CD14-positive monocyte (primary cell): ENCODE data around the gene CSMD2. TPM values are rescaled to one million over a fixed set of nuclear protein-coding genes. Genes with fewer than 3 reads are reported as not detected.

ENCODE experiments used
- DNase-seq, 3 donors: peaks; one replicate each; pipeline ENCODE4 v3.0.0-alpha.2; 2011 to 2022
- H2AFZ ChIP-seq: 2 replicates; pipeline ENCODE4 v1.6.0; 2012; ENCODE audit warnings: mild to moderate bottlenecking, low read depth, low read length, inconsistent platforms; ENCODE audit not compliant: insufficient read depth, poor library complexity, severe bottlenecking
- H3K27ac ChIP-seq, 2 donors: 1 replicate in 1 of 2; 2 replicates in 1 of 2; pipeline ENCODE4 v1.5.1; 2012 to 2013; ENCODE audit warnings: low read length in 2 of 2, control low read depth in 1 of 2, inconsistent platforms in 1 of 2, low read depth in 1 of 2, mild to moderate bottlenecking in 1 of 2
- H3K27me3 ChIP-seq, 2 donors: one replicate each; pipeline versions ENCODE4 v1.6.0 to v1.6.1; 2011 to 2013; ENCODE audit warnings: low read length in 2 of 2; ENCODE audit not compliant: control insufficient read depth in 2 of 2, insufficient read depth in 2 of 2
- H3K36me3 ChIP-seq, 2 donors: replicated peaks in 1 of 2; 1 replicate in 1 of 2; 2 replicates in 1 of 2; pipeline versions ENCODE4 v1.5.1 to v1.6.1; 2012 to 2013; ENCODE audit warnings: low read length in 2 of 2, control low read depth in 1 of 2, inconsistent platforms in 1 of 2, mild to moderate bottlenecking in 1 of 2; ENCODE audit not compliant: insufficient read depth in 2 of 2, control insufficient read depth in 1 of 2
- H3K4me1 ChIP-seq, 2 donors: 1 replicate in 1 of 2; 2 replicates in 1 of 2; pipeline versions ENCODE4 v1.5.1 to v1.6.1; 2012 to 2013; ENCODE audit warnings: low read length in 2 of 2, control low read depth in 1 of 2, inconsistent platforms in 1 of 2, mild to moderate bottlenecking in 1 of 2, moderate library complexity in 1 of 2; ENCODE audit not compliant: insufficient read depth in 2 of 2, control insufficient read depth in 1 of 2
- H3K4me2 ChIP-seq: replicated peaks from 2 replicates; pipeline ENCODE3; 2012; ENCODE audit warnings: low read length, moderate library complexity, mild to moderate bottlenecking; ENCODE audit not compliant: poor library complexity, severe bottlenecking; ENCODE audit errors: extremely low read depth
- H3K4me3 ChIP-seq, 3 experiments: fragments of 200-600 bp in 1 of 3; sonication (generic) in 1 of 3; replicated peaks in 1 of 3; 1 replicate in 2 of 3; 2 replicates in 1 of 3; pipeline ENCODE4 v1.5.1; 2011 to 2013; ENCODE audit warnings: low read length in 3 of 3, mild to moderate bottlenecking in 3 of 3, control low read depth in 2 of 3, low read depth in 2 of 3, inconsistent platforms in 1 of 3, moderate library complexity in 1 of 3
- H3K79me2 ChIP-seq: 2 replicates; pipeline ENCODE4 v1.6.0; 2012; ENCODE audit warnings: mild to moderate bottlenecking, control low read depth, inconsistent platforms, low read length, moderate library complexity; ENCODE audit not compliant: insufficient read depth
- H3K9ac ChIP-seq: 2 replicates; pipeline ENCODE4 v1.6.0; 2017; ENCODE audit warnings: low read length, mild to moderate bottlenecking; ENCODE audit not compliant: insufficient read depth, poor library complexity, severe bottlenecking
- H3K9me3 ChIP-seq, 2 donors: replicated peaks in 1 of 2; 1 replicate in 1 of 2; 2 replicates in 1 of 2; pipeline versions ENCODE4 v1.5.1 to v1.6.1; 2012 to 2013; ENCODE audit warnings: low read length in 2 of 2, control low read depth in 1 of 2; ENCODE audit not compliant: control insufficient read depth in 1 of 2, insufficient read depth in 1 of 2
- H4K20me1 ChIP-seq: 2 replicates; pipeline ENCODE4 v1.6.0; 2012; ENCODE audit warnings: mild to moderate bottlenecking, low read length, control low read depth, moderate library complexity; ENCODE audit not compliant: insufficient read depth
- H3K27ac Mint-ChIP-seq, 7 donors: one replicate each; pipeline ENCODE4 v1.8.0; 2020; ENCODE audit warnings: mild to moderate bottlenecking in 7 of 7, mixed read lengths in 7 of 7, moderate library complexity in 6 of 7, inconsistent platforms in 2 of 7
- H3K27me3 Mint-ChIP-seq, 3 donors: one replicate each; pipeline ENCODE4 v1.8.0; 2021 to 2022; ENCODE audit warnings: low read depth in 3 of 3, mild to moderate bottlenecking in 3 of 3, mixed read lengths in 3 of 3, moderate library complexity in 3 of 3, inconsistent platforms in 1 of 3
- H3K36me3 Mint-ChIP-seq, 2 donors: one replicate each; pipeline ENCODE4 v1.8.0; 2020; ENCODE audit warnings: mixed read lengths in 2 of 2, inconsistent platforms in 1 of 2, mild to moderate bottlenecking in 1 of 2
- H3K4me1 Mint-ChIP-seq: one replicate; pipeline ENCODE4 v1.8.0; 2020; ENCODE audit warnings: mild to moderate bottlenecking, mixed read lengths
- H3K4me3 Mint-ChIP-seq, 2 donors: one replicate each; pipeline ENCODE4 v1.8.0; 2020; ENCODE audit warnings: mild to moderate bottlenecking in 2 of 2, mixed read lengths in 2 of 2, moderate library complexity in 1 of 2
- H3K9me3 Mint-ChIP-seq, 7 donors: one replicate each; pipeline ENCODE4 v1.8.0; 2020 to 2022; ENCODE audit warnings: mixed read lengths in 7 of 7, mild to moderate bottlenecking in 6 of 7, moderate library complexity in 6 of 7, inconsistent platforms in 2 of 7
- CTCF ChIP-seq: fragments of 200-600 bp; IDR thresholded peaks from one replicate; pipeline ENCODE4 v1.8.0; 2022; ENCODE audit warnings: antibody characterized with exemption, mild to moderate bottlenecking
- WGBS: methylation state at CpG from one replicate; pipeline ENCODE4 v1.1.5; 2013; ENCODE audit warnings: missing lambda C conversion rate; ENCODE audit not compliant: insufficient coverage; 5-methylcytosine and 5-hydroxymethylcytosine counted together
- intact Hi-C, 2 donors: fragments of 100-400 bp; cut with micrococcal nuclease; formaldehyde crosslinking; loops; one replicate each; pipeline versions ENCODE4 v1.15.0 to v1.15.1; 2023
- polyA plus RNA-seq, 3 donors: library from polyadenylated mRNA; depleted of rRNA in 1 of 3; unstranded in 2 of 3; stranded (reverse) in 1 of 3; fragments of 300-500 nt in 2 of 3; fragments of >200 nt in 1 of 3; fragmentation: Illumina TruSeq in 2 of 3; gene quantifications; 1 replicate in 2 of 3; 2 replicates in 1 of 3; pipeline ENCODE4 v1.2.3, GENCODE V29; 2012 to 2021

Gene CSMD2
- polyA plus RNA-seq, 3 donors, result 0.04 TPM; not detected in 2

GRCh38 chr1:34005309-34005708 is 159.7 kb downstream of the CSMD2 start:
- intact Hi-C loops, result no loop called here
- H3K4me3 ChIP-seq, result no peak overlapping the region
- no peaks in the 10 kb centered on the region for H3K4me1 ChIP-seq
- H3K79me2 ChIP-seq, result no peaks in the 10 kb centered on the region
- WGBS, result 67% methylated on average over 1 of the region's 2 CpGs
- H3K4me3 Mint-ChIP-seq, result no peak overlapping the region
- no peaks in the 10 kb centered on the region for H3K27me3 ChIP-seq
- no peak for DNase-seq
- H4K20me1 ChIP-seq, result no peaks in the 10 kb centered on the region
- H3K9ac ChIP-seq, result no peak overlapping the region
- no peak overlapping the region for H3K27ac ChIP-seq
- H3K9me3 Mint-ChIP-seq, result no peaks in the 10 kb centered on the region
- TF ChIP-seq CTCF, result no peak
- H3K4me1 Mint-ChIP-seq, result no peaks in the 10 kb centered on the region
- H2AFZ ChIP-seq, result no peak overlapping the region
- H3K9me3 ChIP-seq, result no peaks in the 10 kb centered on the region
- H3K36me3 Mint-ChIP-seq, result no peaks in the 10 kb centered on the region
- H3K27ac Mint-ChIP-seq, result no peak overlapping the region
- no peak overlapping the region for H3K4me2 ChIP-seq
- H3K36me3 ChIP-seq, result no peaks in the 10 kb centered on the region
- peaks cover 4% of the 10 kb centered on the region in 3 donors for H3K27me3 Mint-ChIP-seq

GRCh38 chr1:34002810-34003209 is 162.2 kb downstream of the CSMD2 start:
- Mint-ChIP-seq H3K27me3 (peaks cover 2% of the 10 kb centered on the region in 3 donors), H3K9me3 (no peaks in the 10 kb centered on the region), H3K36me3 (no peaks in the 10 kb centered on the region), H3K27ac (no peak overlapping the region), H3K4me3 (no peak overlapping the region), H3K4me1 (no peaks in the 10 kb centered on the region)
- WGBS, result 100% methylated on average over 1 of the region's 2 CpGs
- Histone ChIP-seq H2AFZ (no peak overlapping the region), H3K79me2 (no peaks in the 10 kb centered on the region), H3K4me3 (no peak overlapping the region), H3K36me3 (no peaks in the 10 kb centered on the region), H3K4me1 (no peaks in the 10 kb centered on the region), H3K27me3 (no peaks in the 10 kb centered on the region), H3K27ac (no peak overlapping the region), H3K4me2 (no peak overlapping the region), H3K9me3 (no peaks in the 10 kb centered on the region), H3K9ac (no peak overlapping the region), H4K20me1 (no peaks in the 10 kb centered on the region)
- no peak for TF ChIP-seq CTCF
- intact Hi-C loops, result no loop called here
- DNase-seq, result no peak
